Endometrium (tissue), 2 donors: ENCODE measurements around the gene C1GALT1.
"Not testable (repeated sequence)": the region's sequence is repeated elsewhere in the genome, so short reads cannot be mapped to it uniquely, and the experiment has no call there.

ENCODE experiments used
- FAIRE-seq: peaks from 2 replicates; lab custom pipeline; 2012; peaks lifted over from hg19 to GRCh38; lab: Jason Lieb, UNC
- donor health status: control.
- donor health status: control.

C1GALT1 gene

GRCh38 chr7:7237201-7237977, 55.0 kb downstream of the C1GALT1 start:
- no peak for FAIRE-seq

- peak; percentile 37 for FAIRE-seq
These were observed 55.6 kb downstream of the C1GALT1 start for GRCh38 chr7:7237978-7238267.

GRCh38 chr7:7239346-7239745, 57.0 kb downstream of the C1GALT1 start:
- no peak for FAIRE-seq

GRCh38 chr7:7242899-7243298, 60.6 kb downstream of the C1GALT1 start:
- FAIRE-seq, result no peak

- not testable (repeated sequence) for FAIRE-seq
These were observed 62.9 kb downstream of the C1GALT1 start for GRCh38 chr7:7245233-7245632.

GRCh38 chr7:7246223-7246622, 63.9 kb downstream of the C1GALT1 start:
- no peak for FAIRE-seq

- no peak for FAIRE-seq
These were observed 65.3 kb downstream of the C1GALT1 start for GRCh38 chr7:7247658-7248057.

- FAIRE-seq, result no peak
These were observed 67.5 kb downstream of the C1GALT1 start for GRCh38 chr7:7249814-7250213.

- no peak for FAIRE-seq
These were observed 69.4 kb downstream of the C1GALT1 start for GRCh38 chr7:7251742-7252141.

GRCh38 chr7:7254319-7254718, 72.0 kb downstream of the C1GALT1 start:
- FAIRE-seq, result no peak

GRCh38 chr7:7254908-7255307, 72.6 kb downstream of the C1GALT1 start:
- FAIRE-seq, result no peak

GRCh38 chr7:7256731-7257274, 74.5 kb downstream of the C1GALT1 start:
- FAIRE-seq, result no peak

GRCh38 chr7:7257899-7258692, 75.8 kb downstream of the C1GALT1 start:
- FAIRE-seq, result no peak

GRCh38 chr7:7261863-7262262, 79.5 kb downstream of the C1GALT1 start:
- no peak for FAIRE-seq

GRCh38 chr7:7263297-7264230, 81.2 kb downstream of the C1GALT1 start:
- no peak for FAIRE-seq

GRCh38 chr7:7264306-7265040, 82.1 kb downstream of the C1GALT1 start:
- FAIRE-seq, result no peak

- FAIRE-seq, result no peak
These were observed 83.0 kb downstream of the C1GALT1 start for GRCh38 chr7:7265081-7266075.

- FAIRE-seq, result no peak
These were observed 84.0 kb downstream of the C1GALT1 start for GRCh38 chr7:7266257-7266881.

- FAIRE-seq, result no peak
These were observed 88.9 kb downstream of the C1GALT1 start for GRCh38 chr7:7271094-7271874.
